Upper lobe of left lung (tissue), 4 donors: Measurements from ENCODE around the gene MYZAP.

ENCODE experiments used
- CTCF ChIP-seq, 6 experiments: fragments of 450-650 bp in 4 of 6; fragments of 200-600 bp in 2 of 6; sonication (generic) in 2 of 6; IDR thresholded peaks; one replicate each; pipeline ENCODE4 v1.5.1; 2016 to 2019; ENCODE audit warnings: antibody characterized with exemption in 6 of 6
- EP300 ChIP-seq, 4 donors: sonication (generic); formaldehyde crosslinking; IDR thresholded peaks; one replicate each; pipeline ENCODE4 v1.5.1; 2017; ENCODE audit warnings: antibody characterized with exemption in 4 of 4, control low read depth in 2 of 4
- POLR2A ChIP-seq, 4 donors: fragments of 450-650 bp; IDR thresholded peaks; one replicate each; pipeline ENCODE4 v1.5.1; 2016 to 2017; ENCODE audit warnings: antibody characterized with exemption in 4 of 4, mild to moderate bottlenecking in 2 of 4
- POLR2AphosphoS5 ChIP-seq, 2 donors: sonication (generic); formaldehyde crosslinking; IDR thresholded peaks; one replicate each; pipeline ENCODE4 v1.5.1; 2017; ENCODE audit warnings: antibody characterized with exemption in 2 of 2

- TF ChIP-seq CTCF (IDR thresholded peaks at IDR 0.05) (no peak), POLR2A (IDR thresholded peaks at IDR 0.05) (no peak), POLR2AphosphoS5 (IDR thresholded peaks at IDR 0.05) (no peak), EP300 (IDR thresholded peaks at IDR 0.05) (no peak)
These were observed 65.9 kb downstream of the MYZAP start for GRCh38 chr15:57657619-57658018.
